HG03432 (cell line): Measurements from ENCODE around the gene USP1.

Experiments
- ATAC-seq: cut with Tn5 transposase; IDR thresholded peaks from one replicate; pipeline ENCODE4 v1.9.1; 2021; ENCODE audit warnings: mild to moderate bottlenecking, moderate library complexity; ENCODE audit not compliant: unreplicated experiment

The USP1 gene

GRCh38 chr1:62484824-62485468 lies 48.1 kb downstream of the USP1 start:
- ATAC-seq = peak; percentile 45

- no peak for ATAC-seq
These were observed 51.1 kb downstream of the USP1 start for GRCh38 chr1:62487956-62488355.

GRCh38 chr1:62492521-62492920 lies 55.7 kb downstream of the USP1 start:
- no peak for ATAC-seq

GRCh38 chr1:62493656-62494055 lies 56.8 kb downstream of the USP1 start:
- ATAC-seq = no peak

- no peak for ATAC-seq
These were observed 57.3 kb downstream of the USP1 start for GRCh38 chr1:62494137-62494536.

DNA sequence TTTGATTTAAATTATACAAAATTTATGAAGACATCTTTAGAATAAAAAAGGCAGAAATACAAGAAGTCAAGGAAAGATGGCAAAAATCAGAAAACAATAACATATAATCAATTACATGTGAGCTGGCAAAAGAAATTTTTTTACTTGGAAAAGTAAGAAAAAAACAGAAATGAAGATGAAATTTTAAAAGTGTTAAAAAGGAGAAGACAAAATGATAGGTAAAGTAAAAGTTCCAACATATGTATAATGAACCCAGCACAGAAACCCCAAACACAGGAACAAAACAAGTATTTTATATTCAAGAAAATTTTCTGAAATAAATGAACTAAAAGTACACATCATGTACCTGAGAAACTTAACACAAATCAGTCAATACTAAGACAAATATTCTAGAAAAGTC lies 63.4 kb downstream of the USP1 start:
- ATAC-seq = no peak
